K562 (cell line): ENCODE results near the gene GMPR2. TPM values are rescaled to one million over a fixed set of nuclear protein-coding genes. Genes with fewer than 3 reads are reported as not detected.

Experiments used
- CHD1 ChIP-seq: fragments of 200-600 bp; sonication (generic); IDR thresholded peaks from one replicate; pipeline ENCODE4 v1.6.1; 2012; ENCODE audit warnings: mild to moderate bottlenecking, moderate library complexity, low read length, inconsistent platforms
- COPS2 ChIP-seq: fragments of 450-650 bp; conservative IDR thresholded peaks from 2 replicates; pipeline ENCODE4 v1.6.1; 2016; ENCODE audit warnings: mild to moderate bottlenecking, moderate library complexity
- ESRRA ChIP-seq: fragments of 450-650 bp; IDR thresholded peaks from 2 replicates; pipeline ENCODE4 v1.6.1; 2014; ENCODE audit warnings: low read depth, mild to moderate bottlenecking, moderate library complexity, borderline replicate concordance
- HBP1 ChIP-seq: fragments of 450-650 bp; formaldehyde crosslinking; IDR thresholded peaks from 2 replicates; pipeline ENCODE4 v1.4.0; 2022; ENCODE audit warnings: missing genetic modification characterization
- HDAC8 ChIP-seq: fragments of 450-650 bp; IDR thresholded peaks from 2 replicates; pipeline ENCODE4 v1.6.1; 2016; ENCODE audit warnings: mild to moderate bottlenecking, missing genetic modification characterization, moderate library complexity, missing compliant biosample characterization
- MED1 ChIP-seq: sonication (generic); formaldehyde crosslinking; IDR thresholded peaks from 2 replicates; pipeline ENCODE4 v1.8.1; 2023; ENCODE audit warnings: missing genetic modification reagents, borderline replicate concordance
- SMARCA4 ChIP-seq: fragments of 450-650 bp; IDR thresholded peaks from 2 replicates; pipeline ENCODE4 v1.6.1; 2016
- TEAD1 ChIP-seq, 2 experiments: fragments of 450-650 bp in 1 of 2; sonication (generic) in 1 of 2; formaldehyde crosslinking; IDR thresholded peaks; 2 replicates each; pipeline versions ENCODE4 v1.4.0 to v1.8.0; 2020 to 2022; ENCODE audit warnings: mild to moderate bottlenecking in 2 of 2, missing genetic modification reagents in 1 of 2
- polyA plus RNA-seq, 8 experiments: library from polyadenylated mRNA; depleted of rRNA in 4 of 8; stranded (reverse) in 5 of 8; unstranded in 3 of 8; fragments of >200 nt; fragmentation: Nextera tagmentation in 2 of 8; fragmentation: Illumina TruSeq in 1 of 8; extraction: Ambion mirVana in 2 of 8; extraction: Trizol in 1 of 8; gene quantifications; 2 replicates each; pipeline versions ENCODE4 v1.2.1 to v1.2.3, GENCODE V29; 2011 to 2014; ENCODE audit warnings: inconsistent platforms in 1 of 8, missing spikeins in 1 of 8
- total RNA-seq, 7 experiments: library from RNA; depleted of rRNA in 6 of 7; stranded (reverse); fragments of >200 nt in 6 of 7; fragmentation: Illumina TruSeq in 2 of 7; extraction: Trizol in 2 of 7; gene quantifications; 2 replicates each; pipeline versions ENCODE4 v1.2.1 to v1.2.3, GENCODE V29; 2011 to 2021; ENCODE audit warnings: low replicate concordance in 1 of 7
- TF ChIP-seq, protein P1 (sequence below): sonication (generic); IDR thresholded peaks from 2 replicates; pipeline ENCODE4 v1.6.1; 2016
- TF ChIP-seq, protein P2 (sequence below): fragments of 250-450 bp; sonication (Bioruptor Pico); IDR thresholded peaks from 2 replicates; pipeline ENCODE4 v1.8.0; 2021; ENCODE audit warnings: moderate library complexity, mild to moderate bottlenecking, inconsistent platforms
- TF ChIP-seq, protein P3 (sequence below): sonication (generic); formaldehyde crosslinking; IDR thresholded peaks from 2 replicates; pipeline ENCODE4 v1.8.1; 2023; ENCODE audit warnings: mild to moderate bottlenecking, missing genetic modification reagents
- TF ChIP-seq, protein P4 (sequence below): fragments of 450-650 bp; IDR thresholded peaks from 2 replicates; pipeline ENCODE4 v1.6.1; 2016; ENCODE audit warnings: mild to moderate bottlenecking, moderate library complexity

GMPR2 gene
- total and polyA plus RNA-seq, 9 of the 15 experiments (the other 6 are each of a cell fraction or from before 2014, with no cell fraction given): 26.4 to 67.4 (median 36.3) TPM

DNA sequence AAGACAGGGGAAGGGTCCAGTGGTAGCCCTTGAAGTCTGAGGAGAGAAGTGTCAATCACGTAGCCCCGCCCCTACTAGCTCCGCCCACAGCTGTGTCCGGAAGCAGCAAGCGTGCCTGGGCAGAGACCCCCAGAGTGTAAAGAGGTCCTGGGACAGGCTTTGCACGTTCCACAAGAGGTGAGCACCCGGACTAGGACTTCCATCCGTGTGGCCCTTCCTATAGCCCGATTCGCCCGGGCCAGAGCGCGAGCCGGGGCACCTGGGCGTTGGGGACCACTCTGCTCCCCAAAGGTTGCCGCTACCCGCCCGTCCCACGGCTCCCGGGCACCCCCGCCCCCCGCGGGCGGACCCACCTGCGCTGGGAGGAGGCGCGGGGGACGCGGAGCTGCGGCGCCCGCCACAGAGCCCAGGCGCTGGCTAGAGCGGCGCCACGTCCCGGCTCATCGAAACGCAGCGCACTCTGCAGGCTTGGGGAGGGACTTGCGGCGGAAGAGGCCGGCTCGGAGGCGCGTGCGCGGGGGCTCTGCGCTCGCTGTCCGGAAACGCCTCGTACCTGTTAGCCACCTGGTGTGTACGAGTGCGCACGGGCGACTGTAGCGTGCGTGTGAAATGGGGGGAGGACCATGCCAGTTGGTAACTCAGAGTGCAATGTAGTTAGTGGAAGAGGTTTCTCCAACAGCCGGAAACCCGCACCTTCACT lies 38.6 kb downstream of the GMPR2 start, which contains the start of gene RABGGTA (continued):
- TF ChIP-seq, protein P1, sequence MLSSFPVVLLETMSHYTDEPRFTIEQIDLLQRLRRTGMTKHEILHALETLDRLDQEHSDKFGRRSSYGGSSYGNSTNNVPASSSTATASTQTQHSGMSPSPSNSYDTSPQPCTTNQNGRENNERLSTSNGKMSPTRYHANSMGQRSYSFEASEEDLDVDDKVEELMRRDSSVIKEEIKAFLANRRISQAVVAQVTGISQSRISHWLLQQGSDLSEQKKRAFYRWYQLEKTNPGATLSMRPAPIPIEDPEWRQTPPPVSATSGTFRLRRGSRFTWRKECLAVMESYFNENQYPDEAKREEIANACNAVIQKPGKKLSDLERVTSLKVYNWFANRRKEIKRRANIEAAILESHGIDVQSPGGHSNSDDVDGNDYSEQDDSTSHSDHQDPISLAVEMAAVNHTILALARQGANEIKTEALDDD: no peak
- TF ChIP-seq, protein P2, sequence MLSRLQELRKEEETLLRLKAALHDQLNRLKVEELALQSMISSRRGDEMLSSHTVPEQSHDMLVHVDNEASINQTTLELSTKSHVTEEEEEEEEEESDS: no peak
- no peak for TF ChIP-seq COPS2
- peak; percentile 58; the same call in 1 of the 2 replicates for TF ChIP-seq ESRRA
- no peak for TF ChIP-seq SMARCA4
- TF ChIP-seq, protein P3, sequence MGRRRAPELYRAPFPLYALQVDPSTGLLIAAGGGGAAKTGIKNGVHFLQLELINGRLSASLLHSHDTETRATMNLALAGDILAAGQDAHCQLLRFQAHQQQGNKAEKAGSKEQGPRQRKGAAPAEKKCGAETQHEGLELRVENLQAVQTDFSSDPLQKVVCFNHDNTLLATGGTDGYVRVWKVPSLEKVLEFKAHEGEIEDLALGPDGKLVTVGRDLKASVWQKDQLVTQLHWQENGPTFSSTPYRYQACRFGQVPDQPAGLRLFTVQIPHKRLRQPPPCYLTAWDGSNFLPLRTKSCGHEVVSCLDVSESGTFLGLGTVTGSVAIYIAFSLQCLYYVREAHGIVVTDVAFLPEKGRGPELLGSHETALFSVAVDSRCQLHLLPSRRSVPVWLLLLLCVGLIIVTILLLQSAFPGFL (CRISPR knock-in tag): no peak
- peak; percentile 92 for TF ChIP-seq CHD1
- no peak for TF ChIP-seq MED1 (CRISPR knock-in tag)
- TF ChIP-seq HDAC8 (tag): no peak
- TF ChIP-seq HBP1: no peak
- no peak for TF ChIP-seq TEAD1 (CRISPR knock-in tag; IDR thresholded peaks at IDR 0.05)
- TF ChIP-seq, protein P4, sequence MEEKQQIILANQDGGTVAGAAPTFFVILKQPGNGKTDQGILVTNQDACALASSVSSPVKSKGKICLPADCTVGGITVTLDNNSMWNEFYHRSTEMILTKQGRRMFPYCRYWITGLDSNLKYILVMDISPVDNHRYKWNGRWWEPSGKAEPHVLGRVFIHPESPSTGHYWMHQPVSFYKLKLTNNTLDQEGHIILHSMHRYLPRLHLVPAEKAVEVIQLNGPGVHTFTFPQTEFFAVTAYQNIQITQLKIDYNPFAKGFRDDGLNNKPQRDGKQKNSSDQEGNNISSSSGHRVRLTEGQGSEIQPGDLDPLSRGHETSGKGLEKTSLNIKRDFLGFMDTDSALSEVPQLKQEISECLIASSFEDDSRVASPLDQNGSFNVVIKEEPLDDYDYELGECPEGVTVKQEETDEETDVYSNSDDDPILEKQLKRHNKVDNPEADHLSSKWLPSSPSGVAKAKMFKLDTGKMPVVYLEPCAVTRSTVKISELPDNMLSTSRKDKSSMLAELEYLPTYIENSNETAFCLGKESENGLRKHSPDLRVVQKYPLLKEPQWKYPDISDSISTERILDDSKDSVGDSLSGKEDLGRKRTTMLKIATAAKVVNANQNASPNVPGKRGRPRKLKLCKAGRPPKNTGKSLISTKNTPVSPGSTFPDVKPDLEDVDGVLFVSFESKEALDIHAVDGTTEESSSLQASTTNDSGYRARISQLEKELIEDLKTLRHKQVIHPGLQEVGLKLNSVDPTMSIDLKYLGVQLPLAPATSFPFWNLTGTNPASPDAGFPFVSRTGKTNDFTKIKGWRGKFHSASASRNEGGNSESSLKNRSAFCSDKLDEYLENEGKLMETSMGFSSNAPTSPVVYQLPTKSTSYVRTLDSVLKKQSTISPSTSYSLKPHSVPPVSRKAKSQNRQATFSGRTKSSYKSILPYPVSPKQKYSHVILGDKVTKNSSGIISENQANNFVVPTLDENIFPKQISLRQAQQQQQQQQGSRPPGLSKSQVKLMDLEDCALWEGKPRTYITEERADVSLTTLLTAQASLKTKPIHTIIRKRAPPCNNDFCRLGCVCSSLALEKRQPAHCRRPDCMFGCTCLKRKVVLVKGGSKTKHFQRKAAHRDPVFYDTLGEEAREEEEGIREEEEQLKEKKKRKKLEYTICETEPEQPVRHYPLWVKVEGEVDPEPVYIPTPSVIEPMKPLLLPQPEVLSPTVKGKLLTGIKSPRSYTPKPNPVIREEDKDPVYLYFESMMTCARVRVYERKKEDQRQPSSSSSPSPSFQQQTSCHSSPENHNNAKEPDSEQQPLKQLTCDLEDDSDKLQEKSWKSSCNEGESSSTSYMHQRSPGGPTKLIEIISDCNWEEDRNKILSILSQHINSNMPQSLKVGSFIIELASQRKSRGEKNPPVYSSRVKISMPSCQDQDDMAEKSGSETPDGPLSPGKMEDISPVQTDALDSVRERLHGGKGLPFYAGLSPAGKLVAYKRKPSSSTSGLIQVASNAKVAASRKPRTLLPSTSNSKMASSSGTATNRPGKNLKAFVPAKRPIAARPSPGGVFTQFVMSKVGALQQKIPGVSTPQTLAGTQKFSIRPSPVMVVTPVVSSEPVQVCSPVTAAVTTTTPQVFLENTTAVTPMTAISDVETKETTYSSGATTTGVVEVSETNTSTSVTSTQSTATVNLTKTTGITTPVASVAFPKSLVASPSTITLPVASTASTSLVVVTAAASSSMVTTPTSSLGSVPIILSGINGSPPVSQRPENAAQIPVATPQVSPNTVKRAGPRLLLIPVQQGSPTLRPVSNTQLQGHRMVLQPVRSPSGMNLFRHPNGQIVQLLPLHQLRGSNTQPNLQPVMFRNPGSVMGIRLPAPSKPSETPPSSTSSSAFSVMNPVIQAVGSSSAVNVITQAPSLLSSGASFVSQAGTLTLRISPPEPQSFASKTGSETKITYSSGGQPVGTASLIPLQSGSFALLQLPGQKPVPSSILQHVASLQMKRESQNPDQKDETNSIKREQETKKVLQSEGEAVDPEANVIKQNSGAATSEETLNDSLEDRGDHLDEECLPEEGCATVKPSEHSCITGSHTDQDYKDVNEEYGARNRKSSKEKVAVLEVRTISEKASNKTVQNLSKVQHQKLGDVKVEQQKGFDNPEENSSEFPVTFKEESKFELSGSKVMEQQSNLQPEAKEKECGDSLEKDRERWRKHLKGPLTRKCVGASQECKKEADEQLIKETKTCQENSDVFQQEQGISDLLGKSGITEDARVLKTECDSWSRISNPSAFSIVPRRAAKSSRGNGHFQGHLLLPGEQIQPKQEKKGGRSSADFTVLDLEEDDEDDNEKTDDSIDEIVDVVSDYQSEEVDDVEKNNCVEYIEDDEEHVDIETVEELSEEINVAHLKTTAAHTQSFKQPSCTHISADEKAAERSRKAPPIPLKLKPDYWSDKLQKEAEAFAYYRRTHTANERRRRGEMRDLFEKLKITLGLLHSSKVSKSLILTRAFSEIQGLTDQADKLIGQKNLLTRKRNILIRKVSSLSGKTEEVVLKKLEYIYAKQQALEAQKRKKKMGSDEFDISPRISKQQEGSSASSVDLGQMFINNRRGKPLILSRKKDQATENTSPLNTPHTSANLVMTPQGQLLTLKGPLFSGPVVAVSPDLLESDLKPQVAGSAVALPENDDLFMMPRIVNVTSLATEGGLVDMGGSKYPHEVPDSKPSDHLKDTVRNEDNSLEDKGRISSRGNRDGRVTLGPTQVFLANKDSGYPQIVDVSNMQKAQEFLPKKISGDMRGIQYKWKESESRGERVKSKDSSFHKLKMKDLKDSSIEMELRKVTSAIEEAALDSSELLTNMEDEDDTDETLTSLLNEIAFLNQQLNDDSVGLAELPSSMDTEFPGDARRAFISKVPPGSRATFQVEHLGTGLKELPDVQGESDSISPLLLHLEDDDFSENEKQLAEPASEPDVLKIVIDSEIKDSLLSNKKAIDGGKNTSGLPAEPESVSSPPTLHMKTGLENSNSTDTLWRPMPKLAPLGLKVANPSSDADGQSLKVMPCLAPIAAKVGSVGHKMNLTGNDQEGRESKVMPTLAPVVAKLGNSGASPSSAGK: peak; percentile 93
